Gastrocnemius medialis (tissue), 4 donors: ENCODE measurements around the gene MACROD1. TPM values are rescaled to one million over a fixed set of nuclear protein-coding genes. Genes with fewer than 3 reads are reported as not detected.
A peak's percentile ranks its signal among the peaks of the same experiment; 100 is the strongest.

Source experiments
- ATAC-seq, 2 donors: fragments of 150-250 bp; one replicate each; pipeline ENCODE4 v1.9.1; 2016
- DNase-seq, 2 donors: peaks; one replicate each; pipeline ENCODE4 v3.0.0-alpha.2; 2019
- H3K27ac ChIP-seq, 4 donors: fragments of 200-600 bp; sonication (generic); 1 replicate in 1 of 4; 2 replicates in 3 of 4; pipeline ENCODE4 v1.5.1; 2016 to 2018; ENCODE audit warnings: mild to moderate bottlenecking in 2 of 4, moderate library complexity in 1 of 4
- H3K27me3 ChIP-seq, 3 donors: fragments of 200-600 bp; sonication (generic) in 2 of 3; 1 replicate in 1 of 3; 2 replicates in 2 of 3; pipeline versions ENCODE4 v1.5.1 to v1.6.0; 2016 to 2019; ENCODE audit warnings: mild to moderate bottlenecking in 1 of 3, moderate library complexity in 1 of 3
- H3K36me3 ChIP-seq, 2 donors: fragments of 200-600 bp; sonication (generic) in 1 of 2; one replicate each; pipeline ENCODE4 v1.5.1; 2017 to 2018
- H3K4me1 ChIP-seq, 2 donors: fragments of 200-600 bp; sonication (generic) in 1 of 2; one replicate each; pipeline ENCODE4 v1.5.1; 2016 to 2017; ENCODE audit warnings: mild to moderate bottlenecking in 2 of 2
- H3K4me3 ChIP-seq, 4 donors: fragments of 200-600 bp; sonication (generic) in 3 of 4; 1 replicate in 1 of 4; 2 replicates in 3 of 4; pipeline ENCODE4 v1.5.1; 2016 to 2019; ENCODE audit warnings: mild to moderate bottlenecking in 2 of 4
- H3K9me3 ChIP-seq, 3 donors: fragments of 200-600 bp; sonication (generic) in 2 of 3; 1 replicate in 1 of 3; 2 replicates in 2 of 3; pipeline ENCODE4 v1.5.1; 2016 to 2019
- POLR2A ChIP-seq, 2 donors: fragments of 450-650 bp; IDR thresholded peaks; one replicate each; pipeline ENCODE4 v1.6.1; 2017; ENCODE audit warnings: antibody characterized with exemption in 2 of 2, mild to moderate bottlenecking in 2 of 2, moderate library complexity in 2 of 2
- in situ Hi-C, 4 donors: fragments of 200-750 bp; cut with MboI; loops; one replicate each; pipeline versions ENCODE4 v1.15.0 to v1.8.0; 2017; ENCODE audit warnings: low sequenced_read_pairs in 4 of 4
- intact Hi-C: fragments of 100-400 bp; cut with DNase I; formaldehyde crosslinking; loops from one replicate; pipeline ENCODE4 v1.15.1; 2023; ENCODE audit warnings: low total_unique reads
- total RNA-seq, 4 donors: library from RNA; depleted of rRNA; stranded (reverse); fragments of >200 nt; gene quantifications; one replicate each; pipeline versions ENCODE4 v1.1.0 to v1.2.3, GENCODE V29; 2016
- TF ChIP-seq, protein P1 (sequence below), 5 experiments: fragments of 450-650 bp in 3 of 5; fragments of 200-600 bp in 2 of 5; sonication (generic) in 2 of 5; IDR thresholded peaks in 4 of 5; conservative IDR thresholded peaks in 1 of 5; 1 replicate in 4 of 5; 2 replicates in 1 of 5; pipeline ENCODE4 v1.5.1; 2016 to 2019; ENCODE audit warnings: antibody characterized with exemption in 5 of 5, mild to moderate bottlenecking in 3 of 5, moderate library complexity in 3 of 5

The MACROD1 gene
- total RNA-seq, 4 donors from 2014 or later = 162 to 308 (median 205) TPM

DNA sequence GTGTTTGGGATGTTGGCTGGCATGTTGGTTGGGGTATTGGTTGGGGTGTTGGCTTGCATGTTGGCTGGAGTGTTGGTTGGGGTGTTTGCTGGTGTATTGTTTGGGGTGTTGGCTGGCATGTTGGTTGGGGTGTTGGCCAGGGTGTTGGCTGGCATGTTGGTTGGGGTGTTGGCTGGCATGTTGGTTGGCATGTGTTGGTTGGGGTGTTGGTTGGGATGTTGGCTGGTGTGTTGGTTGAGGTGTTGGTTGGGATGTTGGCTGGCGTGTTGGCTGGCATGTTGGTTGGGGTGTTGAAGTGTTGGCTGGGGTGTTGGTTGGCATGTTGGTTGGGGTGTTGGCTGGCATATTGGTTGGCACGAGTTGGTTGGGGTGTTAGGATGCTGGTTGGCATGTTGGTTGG, 155.1 kb downstream of the MACROD1 start:
- Histone ChIP-seq H3K36me3 (no peaks in the 10 kb centered on the region), H3K4me1 (peaks cover 6 to 10% of the 10 kb centered on the region in 2 donors), H3K4me3 (no peak overlapping the region), H3K9me3 (no peaks in the 10 kb centered on the region), H3K27ac (no peak overlapping the region), H3K27me3 (no peaks in the 10 kb centered on the region)
- TF ChIP-seq, protein P1, sequence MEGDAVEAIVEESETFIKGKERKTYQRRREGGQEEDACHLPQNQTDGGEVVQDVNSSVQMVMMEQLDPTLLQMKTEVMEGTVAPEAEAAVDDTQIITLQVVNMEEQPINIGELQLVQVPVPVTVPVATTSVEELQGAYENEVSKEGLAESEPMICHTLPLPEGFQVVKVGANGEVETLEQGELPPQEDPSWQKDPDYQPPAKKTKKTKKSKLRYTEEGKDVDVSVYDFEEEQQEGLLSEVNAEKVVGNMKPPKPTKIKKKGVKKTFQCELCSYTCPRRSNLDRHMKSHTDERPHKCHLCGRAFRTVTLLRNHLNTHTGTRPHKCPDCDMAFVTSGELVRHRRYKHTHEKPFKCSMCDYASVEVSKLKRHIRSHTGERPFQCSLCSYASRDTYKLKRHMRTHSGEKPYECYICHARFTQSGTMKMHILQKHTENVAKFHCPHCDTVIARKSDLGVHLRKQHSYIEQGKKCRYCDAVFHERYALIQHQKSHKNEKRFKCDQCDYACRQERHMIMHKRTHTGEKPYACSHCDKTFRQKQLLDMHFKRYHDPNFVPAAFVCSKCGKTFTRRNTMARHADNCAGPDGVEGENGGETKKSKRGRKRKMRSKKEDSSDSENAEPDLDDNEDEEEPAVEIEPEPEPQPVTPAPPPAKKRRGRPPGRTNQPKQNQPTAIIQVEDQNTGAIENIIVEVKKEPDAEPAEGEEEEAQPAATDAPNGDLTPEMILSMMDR (IDR thresholded peaks at IDR 0.05 in 4 of 5, conservative IDR thresholded peaks at IDR 0.05 in 1 of 5) = no peak
- no peak for TF ChIP-seq POLR2A (IDR thresholded peaks at IDR 0.05)
- DNase-seq (no peak), ATAC-seq (no peak)
- intact Hi-C loops (no loop called here), in situ Hi-C loops (no loop called here)

DNA sequence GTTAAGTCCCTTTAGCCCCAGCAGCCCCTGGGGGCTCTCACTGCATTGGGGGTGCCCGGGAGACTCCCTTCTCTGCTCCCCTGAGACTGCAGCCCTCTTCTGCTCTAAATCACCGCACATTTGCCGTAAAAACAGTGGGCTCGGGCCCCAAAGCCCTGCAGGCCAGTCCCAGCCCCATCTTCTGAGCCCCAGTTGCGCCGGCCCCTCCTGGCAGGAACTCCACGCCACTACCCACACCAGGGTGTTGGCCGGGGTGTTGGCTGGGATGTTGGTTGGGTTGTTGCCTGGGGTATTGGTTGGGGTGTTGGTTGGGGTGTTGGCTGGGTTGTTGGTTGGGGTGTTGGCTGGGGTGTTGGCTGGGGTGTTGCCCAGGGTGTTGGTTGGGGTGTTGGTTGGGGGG, 156.2 kb downstream of the MACROD1 start:
- Histone ChIP-seq H3K4me3 (no peak overlapping the region), H3K4me1 (peaks cover 6 to 10% of the 10 kb centered on the region in 2 donors), H3K36me3 (no peaks in the 10 kb centered on the region), H3K27me3 (no peaks in the 10 kb centered on the region), H3K9me3 (no peaks in the 10 kb centered on the region), H3K27ac (no peak overlapping the region)
- no peak for ATAC-seq
- no peak for TF ChIP-seq POLR2A (IDR thresholded peaks at IDR 0.05)
- TF ChIP-seq, protein P1 (IDR thresholded peaks at IDR 0.05 in 4 of 5, conservative IDR thresholded peaks at IDR 0.05 in 1 of 5) = no peak
- intact Hi-C loops (no loop called here), in situ Hi-C loops (no loop called here)
- DNase-seq = no peak

DNA sequence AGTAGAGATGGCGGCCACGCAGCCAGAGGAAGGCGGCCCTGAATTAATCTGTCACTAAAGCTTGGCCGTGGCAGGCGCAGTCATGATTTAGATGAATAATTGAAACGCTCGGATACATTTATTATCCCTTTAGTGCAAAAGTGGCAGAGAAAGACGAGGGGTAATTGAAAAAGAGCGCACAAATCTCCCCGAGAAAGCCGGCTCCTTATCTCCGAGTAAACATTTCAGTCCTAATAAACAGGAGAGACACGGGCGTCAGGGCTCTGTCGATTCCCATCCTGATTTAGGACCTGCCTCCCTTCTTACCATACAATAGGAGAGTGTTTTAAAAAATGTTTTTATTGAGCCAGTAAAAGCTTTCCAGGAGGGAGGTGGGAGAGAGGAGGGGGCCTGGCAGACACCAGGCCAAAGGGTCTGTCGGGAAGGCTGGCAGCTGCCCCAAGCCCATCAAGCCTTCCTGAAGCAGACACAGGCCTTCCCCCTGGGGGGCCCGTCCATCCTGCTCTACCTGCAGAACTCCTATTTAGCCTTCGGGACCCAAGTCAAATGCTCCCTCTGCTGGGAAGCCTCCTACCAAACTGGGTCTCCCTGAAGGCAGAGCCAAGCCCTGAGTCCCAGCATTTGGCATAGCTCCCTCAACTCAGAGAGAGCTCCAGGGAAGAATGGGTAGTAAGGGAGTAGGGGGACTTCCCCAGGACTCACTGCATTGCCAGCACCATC, 156.8 kb downstream of the MACROD1 start:
- no peak for ATAC-seq
- intact Hi-C loops = no loop called here
- TF ChIP-seq, protein P1 (IDR thresholded peaks at IDR 0.05 in 4 of 5, conservative IDR thresholded peaks at IDR 0.05 in 1 of 5) = no peak
- no peak for TF ChIP-seq POLR2A (IDR thresholded peaks at IDR 0.05)

DNA sequence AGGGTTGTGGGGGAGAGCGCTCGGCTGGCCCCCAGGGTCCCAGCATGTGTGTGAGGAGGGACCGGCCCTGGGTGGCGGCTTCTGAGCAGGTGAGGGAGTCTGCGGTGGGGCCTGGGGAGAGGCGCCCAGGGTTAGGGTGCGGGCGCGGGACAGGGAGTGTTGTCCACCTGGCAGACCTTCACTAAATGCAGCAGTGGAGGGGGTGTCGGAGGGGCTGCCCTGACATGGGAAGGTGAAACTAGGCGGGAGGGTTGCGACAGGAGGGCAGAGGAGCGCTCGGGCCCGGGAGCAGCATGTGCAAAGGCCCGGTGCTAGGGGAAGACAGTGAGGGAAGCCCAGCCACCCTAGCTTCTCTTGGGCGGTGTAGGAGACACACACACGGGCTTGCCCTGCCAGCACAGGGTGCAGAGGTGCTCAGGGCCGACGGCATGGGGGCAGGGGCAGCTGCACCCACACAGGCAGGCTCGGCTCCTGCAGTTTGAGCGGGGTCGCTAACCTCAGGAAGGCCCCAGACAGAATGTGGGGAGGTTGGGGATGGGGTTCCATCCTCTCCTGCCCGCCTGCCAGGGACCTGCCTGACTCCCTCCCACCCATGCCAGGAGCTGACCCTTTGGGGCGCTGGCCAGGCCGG, 157.5 kb downstream of the MACROD1 start:
- Histone ChIP-seq H3K9me3 (no peaks in the 10 kb centered on the region), H3K27ac (peak overlapping the region in 2 of 4 donors; percentile 39 to 61), H3K4me1 (peaks cover 6 to 10% of the 10 kb centered on the region in 2 donors), H3K36me3 (no peaks in the 10 kb centered on the region), H3K27me3 (no peaks in the 10 kb centered on the region), H3K4me3 (peak overlapping the region in 1 of 4 donors; percentile 26)
- ATAC-seq = no peak
- intact Hi-C loops (no loop called here), in situ Hi-C loops (no loop called here)
- TF ChIP-seq, protein P1 (IDR thresholded peaks at IDR 0.05 in 4 of 5, conservative IDR thresholded peaks at IDR 0.05 in 1 of 5) = no peak
- TF ChIP-seq POLR2A (IDR thresholded peaks at IDR 0.05) = no peak
- no peak for DNase-seq

More for the DNA sequence above, 156.8 kb downstream of the MACROD1 start:
- no peak for DNase-seq
- Histone ChIP-seq H3K9me3 (no peaks in the 10 kb centered on the region), H3K4me1 (peaks cover 6 to 10% of the 10 kb centered on the region in 2 donors), H3K4me3 (no peak overlapping the region), H3K36me3 (no peaks in the 10 kb centered on the region), H3K27ac (no peak overlapping the region), H3K27me3 (no peaks in the 10 kb centered on the region)
- in situ Hi-C loops = no loop called here
